Measurements from ENCODE around the gene MPZL1.

Gene MPZL1

GRCh38 chr1:167715157-167715999 lies 6.4 kb upstream of the MPZL1 start:
- peak; percentile 34; the same call in 1 of the 2 replicates for TF ChIP-seq TCF12 (IDR thresholded peaks at IDR 0.05; ENCODE audit: low read depth)
- no peak; the same call in 1 of the 2 replicates for TF ChIP-seq RAD21 (IDR thresholded peaks at IDR 0.05; ENCODE audit: low read depth)
- peak; percentile 29; the same call in 1 of the 2 replicates for TF ChIP-seq TAF1 (IDR thresholded peaks at IDR 0.05; ENCODE audit: low read depth)
- TF ChIP-seq CREB1 (IDR thresholded peaks at IDR 0.05; ENCODE audit: low read depth) = peak; percentile 33; the same call in 1 of the 2 replicates
- TF ChIP-seq TEAD4 (IDR thresholded peaks at IDR 0.05) = peak; percentile 95
- peak; percentile 45; the same call in 1 of the 2 replicates for TF ChIP-seq MAX (IDR thresholded peaks at IDR 0.05)
- no peak for TF ChIP-seq YY1 (IDR thresholded peaks at IDR 0.05; ENCODE audit: low read depth)
- TF ChIP-seq REST (IDR thresholded peaks at IDR 0.05; ENCODE audit: low read depth) = no peak
- TF ChIP-seq NFIC (IDR thresholded peaks at IDR 0.05) = 0 out of 2 replicates have a peak, but pooled peaks have one; percentile 16
- 0 out of 2 replicates have a peak, but pooled peaks have one; percentile 30 for TF ChIP-seq USF1 (IDR thresholded peaks at IDR 0.05)
- TF ChIP-seq ZBTB7A (IDR thresholded peaks at IDR 0.05; ENCODE audit: low read depth) = no peak
- TF ChIP-seq CEBPB (IDR thresholded peaks at IDR 0.05) = no peak

GRCh38 chr1:167716000-167716271 lies 5.8 kb upstream of the MPZL1 start:
- TF ChIP-seq USF1 (IDR thresholded peaks at IDR 0.05) (no peak), YY1 (IDR thresholded peaks at IDR 0.05; ENCODE audit: low read depth) (no peak), RAD21 (IDR thresholded peaks at IDR 0.05; ENCODE audit: low read depth) (no peak), FOXM1 (IDR thresholded peaks at IDR 0.05; ENCODE audit: borderline replicate concordance, low read depth) (no peak), TAF1 (IDR thresholded peaks at IDR 0.05; ENCODE audit: low read depth) (no peak), TCF12 (IDR thresholded peaks at IDR 0.05; ENCODE audit: low read depth) (no peak), MAX (IDR thresholded peaks at IDR 0.05) (no peak), ZBTB7A (IDR thresholded peaks at IDR 0.05; ENCODE audit: low read depth) (no peak), NFIC (IDR thresholded peaks at IDR 0.05) (no peak), TEAD4 (IDR thresholded peaks at IDR 0.05) (no peak), EP300 (IDR thresholded peaks at IDR 0.05; ENCODE audit: borderline replicate concordance) (no peak), CEBPB (IDR thresholded peaks at IDR 0.05) (no peak), CREB1 (IDR thresholded peaks at IDR 0.05; ENCODE audit: low read depth) (no peak), EGR1 (IDR thresholded peaks at IDR 0.05) (no peak), REST (IDR thresholded peaks at IDR 0.05; ENCODE audit: low read depth) (no peak)

- TF ChIP-seq CEBPB (IDR thresholded peaks at IDR 0.05) = no peak
These were observed 4.4 kb upstream of the MPZL1 start for GRCh38 chr1:167717351-167717750.

DNA sequence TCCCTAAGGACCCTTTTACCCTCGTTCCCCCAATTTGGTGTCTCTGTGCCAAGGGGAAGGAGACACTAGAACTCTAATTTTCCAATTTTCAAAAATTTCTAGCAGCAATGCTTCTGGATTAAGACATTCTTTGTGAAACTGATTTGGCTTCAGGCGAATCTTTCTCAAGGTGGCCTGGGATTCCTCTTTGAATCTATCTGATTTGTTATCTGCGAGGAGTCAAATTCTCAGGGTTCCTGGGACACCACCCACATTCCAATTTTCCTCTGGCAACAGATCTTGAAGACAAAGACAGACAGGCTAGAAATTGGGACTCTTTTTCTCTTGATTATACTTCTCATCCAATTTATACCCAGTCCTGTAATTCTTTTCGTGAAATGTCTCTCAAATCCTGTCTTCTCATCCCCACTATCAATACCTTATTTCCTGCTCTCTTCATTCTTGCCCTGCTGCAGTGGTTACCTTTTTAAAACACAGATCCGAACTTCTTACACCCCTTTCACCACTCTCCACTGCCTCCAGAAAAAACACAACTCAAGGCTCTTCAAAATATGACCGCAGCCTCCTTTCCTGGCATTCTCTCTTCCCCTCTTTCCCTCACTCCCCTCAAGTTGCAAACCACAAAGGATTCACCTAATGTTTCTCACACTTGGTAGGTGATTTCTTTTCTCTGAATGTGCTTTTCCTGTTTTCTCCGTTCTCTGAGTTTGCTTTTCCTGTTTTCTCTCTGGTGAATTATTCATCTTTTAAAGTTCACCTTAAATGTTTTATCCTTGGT lies 2.7 kb upstream of the MPZL1 start:
- no peak for TF ChIP-seq ZBTB7A (IDR thresholded peaks at IDR 0.05; ENCODE audit: low read depth)
- no peak for TF ChIP-seq CEBPB (IDR thresholded peaks at IDR 0.05)
- no peak for TF ChIP-seq REST (IDR thresholded peaks at IDR 0.05; ENCODE audit: low read depth)
- TF ChIP-seq TCF12 (IDR thresholded peaks at IDR 0.05; ENCODE audit: low read depth) = no peak
- TF ChIP-seq RAD21 (IDR thresholded peaks at IDR 0.05; ENCODE audit: low read depth) = no peak
- no peak for TF ChIP-seq NFIC (IDR thresholded peaks at IDR 0.05)
- TF ChIP-seq TAF1 (IDR thresholded peaks at IDR 0.05; ENCODE audit: low read depth) = no peak
- no peak for TF ChIP-seq USF1 (IDR thresholded peaks at IDR 0.05)
- no peak for TF ChIP-seq FOXM1 (IDR thresholded peaks at IDR 0.05; ENCODE audit: borderline replicate concordance, low read depth)
- no peak for TF ChIP-seq CREB1 (IDR thresholded peaks at IDR 0.05; ENCODE audit: low read depth)
- no peak for TF ChIP-seq TEAD4 (IDR thresholded peaks at IDR 0.05)
- TF ChIP-seq EP300 (IDR thresholded peaks at IDR 0.05; ENCODE audit: borderline replicate concordance) = no peak
- no peak for TF ChIP-seq EGR1 (IDR thresholded peaks at IDR 0.05)
- TF ChIP-seq MAX (IDR thresholded peaks at IDR 0.05) = no peak
- no peak for TF ChIP-seq YY1 (IDR thresholded peaks at IDR 0.05; ENCODE audit: low read depth)
